Prostate gland (tissue), 2 donors: Measurements from ENCODE around the gene SOX5. TPM values are rescaled to one million over a fixed set of nuclear protein-coding genes. Genes with fewer than 3 reads are reported as not detected.

Source experiments
- DNase-seq: peaks from one replicate; pipeline ENCODE4 v3.0.0-alpha.2; 2019; ENCODE audit warnings: low spot score
- H3K27ac ChIP-seq, 2 donors: fragments of 200-600 bp; sonication (generic); 2 replicates each; pipeline ENCODE4 v1.5.1; 2017 to 2019
- H3K27me3 ChIP-seq: fragments of 200-600 bp; sonication (generic); replicated peaks from 2 replicates; pipeline ENCODE4 v1.5.1; 2019; ENCODE audit not compliant: insufficient read depth
- H3K36me3 ChIP-seq, 2 donors: fragments of 200-600 bp; sonication (generic); 1 replicate in 1 of 2; 2 replicates in 1 of 2; pipeline versions ENCODE4 v1.5.1 to v1.8.1; 2017 to 2019
- H3K4me1 ChIP-seq: fragments of 200-600 bp; sonication (generic); replicated peaks from 2 replicates; pipeline ENCODE4 v1.5.1; 2019
- H3K4me3 ChIP-seq, 2 donors: fragments of 200-600 bp; sonication (generic); 2 replicates each; pipeline ENCODE4 v1.5.1; 2017 to 2019
- H3K9me3 ChIP-seq: fragments of 200-600 bp; sonication (generic); 2 replicates; pipeline ENCODE4 v1.5.1; 2017
- CTCF ChIP-seq, 4 experiments: fragments of 200-600 bp in 2 of 4; fragments of 450-650 bp in 2 of 4; sonication (generic) in 2 of 4; IDR thresholded peaks; 1 replicate in 3 of 4; 2 replicates in 1 of 4; pipeline ENCODE4 v1.5.1; 2016 to 2019; ENCODE audit warnings: antibody characterized with exemption in 4 of 4, mild to moderate bottlenecking in 2 of 4, moderate library complexity in 2 of 4
- POLR2A ChIP-seq: fragments of 450-650 bp; IDR thresholded peaks from one replicate; pipeline ENCODE4 v1.6.1; 2016; ENCODE audit warnings: antibody characterized with exemption, mild to moderate bottlenecking
- POLR2AphosphoS5 ChIP-seq: sonication (generic); formaldehyde crosslinking; IDR thresholded peaks from one replicate; pipeline ENCODE4 v1.6.1; 2017; ENCODE audit warnings: antibody characterized with exemption
- WGBS: methylation state at CpG from one replicate; pipeline ENCODE4 v1.1.5; 2018; 5-methylcytosine and 5-hydroxymethylcytosine counted together
- intact Hi-C: fragments of 100-400 bp; cut with DNase I; formaldehyde crosslinking; loops from one replicate; pipeline ENCODE4 v1.14.2; 2022
- total RNA-seq, 2 donors: library from RNA; depleted of rRNA; stranded (reverse); fragments of >200 nt; gene quantifications; one replicate each; pipeline ENCODE4 v1.1.0, GENCODE V29; 2016

Gene SOX5
- total RNA-seq, 2 donors from 2014 or later: 3.7 to 7.8 TPM

GRCh38 chr12:23648546-23648945, 300.9 kb downstream of the SOX5 start:
- intact Hi-C loops: no loop called here
- Histone ChIP-seq H3K4me1 (no peaks in the 10 kb centered on the region), H3K9me3 (no peaks in the 10 kb centered on the region), H3K27me3 (no peaks in the 10 kb centered on the region), H3K27ac (no peak overlapping the region), H3K36me3 (no peaks in the 10 kb centered on the region), H3K4me3 (no peak overlapping the region)
- WGBS: 100% methylated on average over 1 of the region's 1 CpG
- no peak for DNase-seq
- TF ChIP-seq POLR2A: no peak

- Histone ChIP-seq H3K4me3 (no peak overlapping the region), H3K4me1 (no peaks in the 10 kb centered on the region), H3K9me3 (no peaks in the 10 kb centered on the region), H3K36me3 (no peaks in the 10 kb centered on the region), H3K27ac (no peak overlapping the region), H3K27me3 (no peaks in the 10 kb centered on the region)
- DNase-seq: no peak
- intact Hi-C loops: no loop called here
- no peak for TF ChIP-seq POLR2AphosphoS5
- TF ChIP-seq CTCF (IDR thresholded peaks at IDR 0.05): no peak
- no peak for TF ChIP-seq POLR2A
- 64% methylated on average over 4 of the region's 4 CpGs for WGBS
These were observed 308.7 kb downstream of the SOX5 start for GRCh38 chr12:23640754-23641153.

GRCh38 chr12:23634344-23634743, 315.1 kb downstream of the SOX5 start:
- intact Hi-C loops: no loop called here
- Histone ChIP-seq H3K27me3 (no peaks in the 10 kb centered on the region), H3K9me3 (no peaks in the 10 kb centered on the region), H3K36me3 (no peaks in the 10 kb centered on the region), H3K4me1 (no peaks in the 10 kb centered on the region), H3K4me3 (no peak overlapping the region), H3K27ac (no peak overlapping the region)
- TF ChIP-seq POLR2AphosphoS5: no peak
- TF ChIP-seq POLR2A: no peak
- TF ChIP-seq CTCF (IDR thresholded peaks at IDR 0.05): no peak
- 95% methylated on average over 2 of the region's 2 CpGs for WGBS
- no peak for DNase-seq

GRCh38 chr12:23631786-23632377, 317.6 kb downstream of the SOX5 start:
- H3K27ac ChIP-seq: no peak overlapping the region
- WGBS: 82% methylated on average over 4 of the region's 4 CpGs

GRCh38 chr12:23630524-23630923, 318.9 kb downstream of the SOX5 start:
- no peak for DNase-seq
- H3K4me3 ChIP-seq: no peak overlapping the region
- intact Hi-C loops: no loop called here
- no peak overlapping the region for H3K27ac ChIP-seq
- no peaks in the 10 kb centered on the region for H3K9me3 ChIP-seq
- H3K27me3 ChIP-seq: no peaks in the 10 kb centered on the region
- H3K36me3 ChIP-seq: no peaks in the 10 kb centered on the region
- H3K4me1 ChIP-seq: no peaks in the 10 kb centered on the region
- TF ChIP-seq CTCF (IDR thresholded peaks at IDR 0.05): no peak
- no peak for TF ChIP-seq POLR2A
- no peak for TF ChIP-seq POLR2AphosphoS5

More at GRCh38 chr12:23631786-23632377, 317.6 kb downstream of the SOX5 start:
- Histone ChIP-seq H3K4me3 (no peak overlapping the region), H3K9me3 (no peaks in the 10 kb centered on the region), H3K4me1 (no peaks in the 10 kb centered on the region), H3K36me3 (no peaks in the 10 kb centered on the region), H3K27me3 (no peaks in the 10 kb centered on the region)
- DNase-seq: no peak
- TF ChIP-seq CTCF (IDR thresholded peaks at IDR 0.05) (no peak), POLR2A (no peak), POLR2AphosphoS5 (no peak)
- intact Hi-C loops: no loop called here
